B cell (primary cell): ENCODE data around the gene GSTO2. TPM values are rescaled to one million over a fixed set of nuclear protein-coding genes. Genes with fewer than 3 reads are reported as not detected.

ENCODE experiments used
- ATAC-seq: fragments of 200-7000 bp; cut with Tn5 transposase; one replicate; pipeline ENCODE4 v1.10.0; 2021; ENCODE audit warnings: low read depth, mild to moderate bottlenecking, moderate number of reproducible peaks, moderate library complexity
- CTCF ChIA-PET: fragments of 350-600 bp; sonication (Branson Sonifier 250); formaldehyde crosslinking; loops from one replicate; lab custom pipeline; 2021; ENCODE audit warnings: antibody characterized with exemption, inconsistent platforms; lab: Charles Lee
- POLR2A ChIA-PET: fragments of 350-600 bp; sonication (Branson Sonifier 250); formaldehyde crosslinking; loops from one replicate; lab custom pipeline; 2021; ENCODE audit warnings: antibody characterized with exemption; lab: Charles Lee
- DNase-seq: peaks from one replicate; pipeline ENCODE4 v3.0.0; 2013
- H2AFZ ChIP-seq: 2 replicates; pipeline ENCODE4 v1.6.1; 2012; ENCODE audit warnings: mild to moderate bottlenecking, low read depth, low read length; ENCODE audit not compliant: insufficient read depth, poor library complexity, severe bottlenecking
- H3K27ac ChIP-seq, 2 donors: 1 replicate in 1 of 2; 2 replicates in 1 of 2; pipeline ENCODE4 v1.5.1; 2012 to 2013; ENCODE audit warnings: low read length in 2 of 2, mild to moderate bottlenecking in 2 of 2, moderate library complexity in 1 of 2
- H3K27me3 ChIP-seq, 4 experiments: fragments of 200-600 bp in 1 of 4; sonication (generic) in 1 of 4; replicated peaks in 1 of 4; 1 replicate in 2 of 4; 2 replicates in 2 of 4; pipeline versions ENCODE4 v1.6.1 to v1.7.0; 2013 to 2016; ENCODE audit warnings: low read length in 3 of 4, mild to moderate bottlenecking in 2 of 4, mixed read lengths in 1 of 4, moderate library complexity in 1 of 4; ENCODE audit not compliant: insufficient read depth in 4 of 4, control insufficient read depth in 3 of 4; ENCODE audit errors: control extremely low read depth in 1 of 4
- H3K36me3 ChIP-seq, 2 experiments: replicated peaks in 1 of 2; 1 replicate in 1 of 2; 2 replicates in 1 of 2; pipeline versions ENCODE4 v1.6.1 to v1.7.1; 2013; ENCODE audit warnings: low read length in 1 of 2; ENCODE audit not compliant: insufficient read depth in 2 of 2, control insufficient read depth in 1 of 2; ENCODE audit errors: control extremely low read depth in 1 of 2, extremely low read depth in 1 of 2
- H3K4me1 ChIP-seq, 2 donors: fragments of 200-600 bp in 1 of 2; sonication (generic) in 1 of 2; 1 replicate in 1 of 2; 2 replicates in 1 of 2; pipeline versions ENCODE4 v1.5.1 to v1.6.1; 2013 to 2017; ENCODE audit warnings: low read length in 2 of 2; ENCODE audit not compliant: control insufficient read depth in 2 of 2, insufficient read depth in 2 of 2
- H3K4me2 ChIP-seq: replicated peaks from 2 replicates; pipeline ENCODE3; 2012; ENCODE audit warnings: mild to moderate bottlenecking, low read depth, low read length; ENCODE audit not compliant: poor library complexity, severe bottlenecking
- H3K4me3 ChIP-seq, 5 experiments: fragments of 200-600 bp in 1 of 5; sonication (generic) in 1 of 5; 1 replicate in 3 of 5; 2 replicates in 2 of 5; pipeline versions ENCODE4 v1.5.1 to v1.7.0; 2011 to 2016; ENCODE audit warnings: low read length in 4 of 5, mild to moderate bottlenecking in 4 of 5, low read depth in 2 of 5, control low read depth in 1 of 5, moderate library complexity in 1 of 5; ENCODE audit not compliant: insufficient read depth in 1 of 5; ENCODE audit errors: control extremely low read depth in 1 of 5, extremely low read depth in 1 of 5
- H3K79me2 ChIP-seq: fragments of 200-600 bp; sonication (generic); one replicate; pipeline ENCODE4 v1.6.0; 2016; ENCODE audit warnings: low read length; ENCODE audit not compliant: control insufficient read depth, insufficient read depth
- H3K9ac ChIP-seq: fragments of 200-600 bp; sonication (generic); 2 replicates; pipeline ENCODE4 v1.6.1; 2017; ENCODE audit warnings: mild to moderate bottlenecking, low read length, moderate library complexity
- H3K9me3 ChIP-seq, 3 donors: one replicate each; pipeline versions ENCODE4 v1.6.1 to v1.7.1; 2013; ENCODE audit warnings: low read length in 2 of 3; ENCODE audit not compliant: control insufficient read depth in 2 of 3, insufficient read depth in 1 of 3; ENCODE audit errors: control extremely low read depth in 1 of 3
- H4K20me1 ChIP-seq: 2 replicates; pipeline ENCODE4 v1.6.0; 2012; ENCODE audit warnings: mild to moderate bottlenecking, low read length; ENCODE audit not compliant: insufficient read depth, control insufficient read depth, poor library complexity, severe bottlenecking
- H3K27ac Mint-ChIP-seq: one replicate; pipeline ENCODE4 v1.8.0; 2021; ENCODE audit warnings: mixed read lengths
- H3K27me3 Mint-ChIP-seq: one replicate; pipeline ENCODE4 v1.8.0; 2021; ENCODE audit warnings: mixed read lengths
- H3K4me1 Mint-ChIP-seq: one replicate; pipeline ENCODE4 v1.8.0; 2021; ENCODE audit warnings: mixed read lengths
- H3K4me3 Mint-ChIP-seq: one replicate; pipeline ENCODE4 v1.8.0; 2021; ENCODE audit warnings: mixed read lengths
- H3K9me3 Mint-ChIP-seq: one replicate; pipeline ENCODE4 v1.8.0; 2022; ENCODE audit warnings: mixed read lengths; ENCODE audit not compliant: insufficient read depth
- CTCF ChIP-seq: fragments of 200-600 bp; IDR thresholded peaks from one replicate; pipeline ENCODE4 v1.8.0; 2022; ENCODE audit warnings: antibody characterized with exemption, mild to moderate bottlenecking
- EZH2 ChIP-seq: IDR thresholded peaks from 2 replicates; pipeline ENCODE4 v1.6.1; 2012; ENCODE audit warnings: borderline replicate concordance, low read depth, mild to moderate bottlenecking, moderate library complexity, low read length; ENCODE audit not compliant: insufficient read depth, poor library complexity, severe bottlenecking
- WGBS: methylation state at CpG from one replicate; pipeline ENCODE4 v1.1.5; 2013; ENCODE audit warnings: missing lambda C conversion rate; ENCODE audit not compliant: insufficient coverage; 5-methylcytosine and 5-hydroxymethylcytosine counted together
- intact Hi-C: fragments of 100-400 bp; cut with micrococcal nuclease; formaldehyde crosslinking; loops from one replicate; pipeline ENCODE4 v1.10.0; 2022
- polyA plus RNA-seq: library from polyadenylated mRNA; depleted of rRNA; stranded (reverse); fragments of >200 nt; gene quantifications from 2 replicates; pipeline ENCODE4 v1.2.3, GENCODE V29; 2012
- total RNA-seq, 2 donors: library from RNA; stranded (reverse); fragments of 120-200 nt in 1 of 2; gene quantifications; 1 replicate in 1 of 2; 2 replicates in 1 of 2; pipeline versions ENCODE4 v1.2.3 to v1.2.4, GENCODE V29; 2013 to 2022

Gene GSTO2
- total and polyA plus RNA-seq, 2 donors (not counting 1 experiment from before 2014, with no cell fraction given): 0.16 to 0.89 TPM

GRCh38 chr10:104332243-104333031 lies 63.5 kb downstream of the GSTO2 start:
- H2AFZ ChIP-seq: no peak overlapping the region
- Mint-ChIP-seq H3K4me1 (peaks cover 95% of the 10 kb centered on the region), H3K4me3 (no peak overlapping the region), H3K27ac (peak overlapping the region; percentile 4), H3K9me3 (no peaks in the 10 kb centered on the region), H3K27me3 (no peaks in the 10 kb centered on the region)
- ChIA-PET POLR2A (no interaction called here), CTCF (interaction anchor here (6.5 to 7.8 kb wide), 2 partner anchors 17 to 26 kb away, joined by 42 to 47 read pairs; no protein-coding TSS in a partner anchor)
- H3K9me3 ChIP-seq: no peaks in the 10 kb centered on the region
- peaks cover 100% of the 10 kb centered on the region for H4K20me1 ChIP-seq
- no peak overlapping the region for H3K4me3 ChIP-seq
- H3K36me3 ChIP-seq: peaks cover 0 to 10% of the 10 kb centered on the region in 2 experiments
- ATAC-seq (no peak), DNase-seq (no peak)
- intact Hi-C loops: no loop called here
- H3K27me3 ChIP-seq: no peaks in the 10 kb centered on the region
- WGBS: 96% methylated on average over 5 of the region's 11 CpGs
- no peak overlapping the region for H3K4me2 ChIP-seq
- TF ChIP-seq CTCF (no peak), EZH2 (no peak)
- H3K4me1 ChIP-seq: peaks cover 73 to 89% of the 10 kb centered on the region in 2 donors
- H3K9ac ChIP-seq: no peak overlapping the region
- H3K79me2 ChIP-seq: peaks cover 100% of the 10 kb centered on the region
- H3K27ac ChIP-seq: no peak overlapping the region
